ENCODE results near the gene FARP2.

GRCh38 chr2:241506793-241507429, 150.8 kb downstream of the FARP2 start:
- TF ChIP-seq TOX (CRISPR knock-in tag; IDR thresholded peaks at IDR 0.05; ENCODE audit: borderline replicate concordance) (no peak), ISL1 (CRISPR knock-in tag; IDR thresholded peaks at IDR 0.05) (no peak), ZNF8 (CRISPR knock-in tag; IDR thresholded peaks at IDR 0.05) (no peak)
